Measurements from ENCODE around the gene TPRKB.
"Not testable (repeated sequence)": the region's sequence is repeated elsewhere in the genome, so short reads cannot be mapped to it uniquely, and the experiment has no call there.

TPRKB gene

DNA sequence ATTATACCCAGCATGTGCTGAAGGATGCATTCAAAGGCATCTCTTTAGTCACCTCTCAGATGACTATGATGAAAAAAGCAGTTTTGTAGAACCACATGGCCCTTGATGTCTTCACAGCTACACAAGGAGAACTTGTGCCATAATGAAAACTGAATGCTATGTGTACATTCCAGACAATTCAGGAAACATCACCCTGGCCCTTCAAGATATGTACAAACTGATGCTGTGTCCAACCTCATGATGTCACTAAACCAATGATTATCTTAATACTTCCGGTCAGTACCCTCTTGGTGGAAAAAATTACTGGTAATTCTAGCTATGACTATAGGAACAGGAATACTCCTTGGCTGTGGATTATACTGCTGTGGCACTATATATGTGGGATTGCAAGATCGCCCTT is 22.8 kb upstream of the TPRKB start:
- Histone ChIP-seq H4K20me1 (ENCODE audit: insufficient read depth) (no peaks in the 10 kb centered on the region), H3K79me2 (ENCODE audit: insufficient read depth, low read depth) (no peaks in the 10 kb centered on the region), H2AFZ (ENCODE audit: low read depth) (no peak overlapping the region), H3K9ac (no peak overlapping the region), H3K36me3 (ENCODE audit: insufficient read depth) (0 out of 2 replicates have a peak, but pooled peaks cover 3% of the 10 kb centered on the region), H3K4me1 (ENCODE audit: low read depth, poor library complexity, severe bottlenecking) (no peaks in the 10 kb centered on the region), H3K27ac (no peak overlapping the region), H3K27me3 (ENCODE audit: insufficient read depth, low read depth) (no peaks in the 10 kb centered on the region), H3K4me3 (IDR thresholded peaks at IDR 0.05; ENCODE audit: insufficient read depth, low read depth, low read length) (no peak overlapping the region), H3K4me2 (no peak overlapping the region)
- no peak for TF ChIP-seq CTCF (conservative IDR thresholded peaks at IDR 0.05; ENCODE audit: low read depth, low read length)

DNA sequence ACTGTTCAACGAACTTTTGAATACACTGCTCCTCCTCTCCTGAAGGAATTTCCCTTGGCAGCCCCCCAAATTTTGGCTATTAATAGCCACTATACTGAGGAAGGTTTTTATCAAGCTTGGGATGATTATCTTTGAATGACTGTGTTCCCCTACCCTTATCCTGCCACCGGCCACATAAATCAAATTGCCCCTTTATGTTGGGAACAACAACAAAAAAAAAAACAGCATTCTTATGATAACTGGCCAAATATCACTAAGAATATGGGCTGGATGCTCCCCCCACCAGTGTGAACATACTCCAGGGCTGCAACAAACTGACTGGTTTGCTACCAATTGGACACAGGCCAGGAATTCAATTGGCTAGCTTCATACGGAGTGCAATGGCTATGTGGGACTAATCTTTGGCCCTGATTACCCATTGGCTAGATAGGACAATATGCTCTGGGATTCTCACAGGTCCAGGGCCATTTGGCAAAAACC is 22.2 kb upstream of the TPRKB start:
- H3K36me3 ChIP-seq (ENCODE audit: insufficient read depth), result 0 out of 2 replicates have a peak, but pooled peaks cover 3% of the 10 kb centered on the region
- H3K27ac ChIP-seq, result no peak overlapping the region
- no peaks in the 10 kb centered on the region for H4K20me1 ChIP-seq (ENCODE audit: insufficient read depth)
- no peak overlapping the region for H3K9ac ChIP-seq
- H3K27me3 ChIP-seq (ENCODE audit: insufficient read depth, low read depth), result no peaks in the 10 kb centered on the region
- H2AFZ ChIP-seq (ENCODE audit: low read depth), result no peak overlapping the region
- H3K79me2 ChIP-seq (ENCODE audit: insufficient read depth, low read depth), result no peaks in the 10 kb centered on the region
- H3K4me1 ChIP-seq (ENCODE audit: low read depth, poor library complexity, severe bottlenecking), result no peaks in the 10 kb centered on the region
- H3K4me2 ChIP-seq, result no peak overlapping the region
- no peak for TF ChIP-seq CTCF (conservative IDR thresholded peaks at IDR 0.05; ENCODE audit: low read depth, low read length)
- H3K4me3 ChIP-seq (IDR thresholded peaks at IDR 0.05; ENCODE audit: insufficient read depth, low read depth, low read length), result no peak overlapping the region

DNA sequence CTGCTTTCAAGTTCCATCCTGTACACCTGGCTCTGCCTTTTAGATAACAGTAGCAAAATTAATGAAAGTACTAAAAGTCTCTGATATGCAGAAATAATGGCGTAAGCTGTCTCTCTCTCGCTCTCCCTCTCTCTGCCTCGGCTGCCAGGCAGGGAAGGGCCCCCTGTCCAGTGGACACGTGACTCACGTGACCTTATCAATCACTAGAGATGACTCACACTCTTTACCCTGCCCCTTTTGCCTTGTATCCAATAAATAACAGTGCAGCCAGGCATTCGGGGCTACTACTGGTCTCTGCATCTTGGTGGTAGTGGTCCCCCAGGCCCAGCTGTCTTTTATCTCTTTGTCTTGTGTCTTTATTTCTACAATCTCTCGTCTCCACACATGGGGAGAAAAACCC is 17.2 kb upstream of the TPRKB start:
- not testable (repeated sequence) for H3K27ac ChIP-seq

DNA sequence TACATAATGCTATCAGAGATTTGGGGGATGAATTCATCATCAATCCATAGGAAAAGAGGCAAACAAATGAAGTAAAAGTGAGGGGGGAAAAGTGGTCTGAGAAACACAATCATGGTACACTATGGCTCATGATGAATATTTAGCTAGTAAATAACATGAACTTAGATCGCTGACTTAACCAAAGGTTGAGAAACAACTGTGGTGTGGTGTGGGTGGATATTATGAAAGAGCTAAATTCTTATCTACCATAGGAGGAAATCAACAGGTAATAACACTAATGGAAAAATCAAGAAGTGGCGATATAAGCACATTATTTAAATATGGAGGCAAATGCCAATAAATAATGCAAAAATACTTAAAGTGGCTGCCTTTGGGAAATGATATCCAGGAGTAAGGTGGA is 12.2 kb upstream of the TPRKB start:
- Histone ChIP-seq H3K79me2 (ENCODE audit: insufficient read depth, low read depth) (no peaks in the 10 kb centered on the region), H3K4me3 (IDR thresholded peaks at IDR 0.05; ENCODE audit: insufficient read depth, low read depth, low read length) (no peak overlapping the region), H4K20me1 (ENCODE audit: insufficient read depth) (no peaks in the 10 kb centered on the region), H3K27ac (no peak overlapping the region), H3K4me1 (ENCODE audit: low read depth, poor library complexity, severe bottlenecking) (no peaks in the 10 kb centered on the region), H2AFZ (ENCODE audit: low read depth) (no peak overlapping the region), H3K9ac (no peak overlapping the region), H3K27me3 (ENCODE audit: insufficient read depth, low read depth) (no peaks in the 10 kb centered on the region), H3K36me3 (ENCODE audit: insufficient read depth) (no peaks in the 10 kb centered on the region), H3K4me2 (no peak overlapping the region)
- no peak for TF ChIP-seq CTCF (conservative IDR thresholded peaks at IDR 0.05; ENCODE audit: low read depth, low read length)

More for the DNA sequence above, 17.2 kb upstream of the TPRKB start:
- H3K4me1 ChIP-seq (ENCODE audit: low read depth, poor library complexity, severe bottlenecking); H3K27me3 ChIP-seq (ENCODE audit: insufficient read depth, low read depth); H4K20me1 ChIP-seq (ENCODE audit: insufficient read depth); H3K4me2 ChIP-seq; H2AFZ ChIP-seq (ENCODE audit: low read depth); H3K79me2 ChIP-seq (ENCODE audit: insufficient read depth, low read depth); H3K4me3 ChIP-seq (IDR thresholded peaks at IDR 0.05; ENCODE audit: insufficient read depth, low read depth, low read length); H3K36me3 ChIP-seq (ENCODE audit: insufficient read depth); H3K9ac ChIP-seq: not testable (repeated sequence)

DNA sequence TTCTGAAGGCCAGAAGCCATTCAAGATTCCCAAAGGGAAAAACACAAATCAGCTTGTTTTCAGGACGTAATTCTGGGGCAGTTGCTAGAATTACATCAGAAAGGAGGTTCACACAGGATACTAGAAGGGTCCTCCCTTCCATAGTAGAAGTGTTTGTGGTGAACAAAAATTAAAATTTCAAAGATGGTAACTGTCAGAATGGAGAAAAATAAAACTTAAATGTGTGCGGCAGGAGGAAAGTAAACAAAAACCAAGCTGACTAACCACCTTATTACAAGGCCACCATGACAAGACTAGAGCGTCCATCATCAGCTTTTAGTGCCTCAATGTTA is 9.7 kb upstream of the TPRKB start:
- Histone ChIP-seq H4K20me1 (ENCODE audit: insufficient read depth) (no peaks in the 10 kb centered on the region), H2AFZ (ENCODE audit: low read depth) (no peak overlapping the region), H3K4me2 (no peak overlapping the region), H3K4me3 (IDR thresholded peaks at IDR 0.05; ENCODE audit: insufficient read depth, low read depth, low read length) (no peak overlapping the region), H3K27ac (no peak overlapping the region), H3K27me3 (ENCODE audit: insufficient read depth, low read depth) (no peaks in the 10 kb centered on the region), H3K4me1 (ENCODE audit: low read depth, poor library complexity, severe bottlenecking) (no peaks in the 10 kb centered on the region), H3K36me3 (ENCODE audit: insufficient read depth) (no peaks in the 10 kb centered on the region), H3K79me2 (ENCODE audit: insufficient read depth, low read depth) (no peaks in the 10 kb centered on the region), H3K9ac (no peak overlapping the region)
- TF ChIP-seq CTCF (conservative IDR thresholded peaks at IDR 0.05; ENCODE audit: low read depth, low read length), result no peak

All from KMS-11 (cell line).